Measurements from ENCODE around the gene NTRK3.

Gene NTRK3

GRCh38 chr15:88256279-88257230 is at the start of gene NTRK3:
TSS of gene NTRK3 (minus strand) at chr15:88256739. CDS start at chr15:88256153, 586 bp downstream.
- peak; percentile 69 for DNase-seq (ENCODE audit: low spot score)

- DNase-seq (ENCODE audit: low spot score): peak; percentile 46
Measured at GRCh38 chr15:88303395-88303794, 46.9 kb upstream of the NTRK3 start.

DNA sequence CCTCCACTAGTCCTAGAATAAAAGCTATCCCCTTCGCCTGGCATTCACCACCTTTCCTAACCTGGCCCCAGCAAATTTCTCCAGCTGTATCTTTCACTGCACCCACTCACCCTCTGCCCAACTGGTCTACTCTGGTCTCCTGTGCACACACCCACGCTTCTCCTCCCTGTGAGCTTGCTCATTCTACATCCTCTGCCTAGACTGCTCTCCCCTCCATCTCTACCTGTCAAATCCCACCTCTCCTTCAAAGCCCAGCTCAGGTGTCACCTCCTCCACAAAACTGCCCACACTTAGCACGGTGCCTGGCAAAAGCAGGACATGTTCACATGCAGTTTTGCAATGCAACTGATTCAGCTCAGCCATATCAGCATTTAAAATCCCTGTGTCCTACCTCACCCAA is 45.8 kb upstream of the NTRK3 start:
- DNase-seq (ENCODE audit: low spot score): peak; percentile 12

GRCh38 chr15:88301311-88301710 is 44.8 kb upstream of the NTRK3 start:
- DNase-seq (ENCODE audit: low spot score): peak; percentile 54

DNA sequence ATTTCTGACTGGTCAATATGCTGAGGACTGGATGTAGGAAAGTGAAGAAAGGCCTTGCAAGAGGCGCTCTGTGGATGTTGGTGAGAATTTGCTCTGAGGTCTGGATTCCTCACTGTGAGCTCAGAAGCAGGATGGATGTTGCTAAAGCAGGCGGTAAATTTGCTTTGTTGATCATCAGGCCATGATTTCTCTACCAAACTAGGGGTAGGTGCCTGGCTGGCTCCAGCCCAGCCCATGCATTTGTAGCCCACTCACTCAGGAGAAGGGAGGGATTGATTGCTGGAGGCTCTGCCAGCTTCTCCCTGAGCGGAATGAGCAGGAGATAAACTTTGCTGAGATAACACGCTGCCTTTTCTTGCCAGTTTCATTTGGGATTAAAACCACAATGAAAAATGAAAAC is 44.3 kb upstream of the NTRK3 start:
- no peak for DNase-seq (ENCODE audit: low spot score)

- DNase-seq (ENCODE audit: low spot score): peak; percentile 79
Measured at GRCh38 chr15:88300089-88300488, 43.5 kb upstream of the NTRK3 start.

DNA sequence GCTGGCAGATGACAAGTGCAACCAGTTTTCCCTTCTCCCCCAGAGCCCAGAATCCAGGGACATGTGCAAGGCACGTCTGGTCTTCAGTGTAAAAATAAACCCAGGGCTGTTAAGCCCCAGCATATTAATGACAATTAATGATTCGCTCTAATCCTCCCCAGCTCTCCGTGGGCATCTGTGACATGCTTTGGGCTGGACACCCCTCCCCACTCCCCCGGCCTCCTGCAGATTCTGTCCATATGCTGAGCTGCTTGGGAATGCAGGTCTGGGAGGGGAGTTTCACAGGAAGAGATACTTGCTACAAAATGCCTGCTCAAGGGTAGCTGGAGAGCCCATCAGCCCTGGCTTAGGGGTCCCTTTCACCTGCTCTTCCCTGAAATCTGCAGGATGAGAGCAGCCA is 43.0 kb upstream of the NTRK3 start:
- DNase-seq (ENCODE audit: low spot score): peak; percentile 89

DNA sequence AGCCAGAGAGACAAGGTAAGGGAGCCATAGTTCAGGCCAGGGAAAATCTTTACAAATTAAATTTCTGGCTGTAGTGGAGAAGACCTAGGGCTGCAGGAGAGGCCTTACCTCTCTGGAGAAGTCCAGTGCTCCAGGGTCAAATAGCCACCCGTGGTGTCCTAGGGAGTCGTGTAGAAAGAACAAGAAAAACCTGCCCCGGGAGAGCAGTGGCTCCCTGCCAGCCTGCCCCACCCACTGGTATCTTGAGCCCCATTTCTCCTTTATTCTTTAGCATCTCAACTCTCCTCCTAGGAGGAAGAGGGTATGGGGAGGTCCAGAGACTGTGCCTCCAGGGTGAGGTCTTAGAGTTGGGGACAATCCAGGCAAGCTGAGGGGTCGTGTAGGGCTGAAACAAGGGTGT is 32.1 kb upstream of the NTRK3 start:
- DNase-seq (ENCODE audit: low spot score): no peak

DNA sequence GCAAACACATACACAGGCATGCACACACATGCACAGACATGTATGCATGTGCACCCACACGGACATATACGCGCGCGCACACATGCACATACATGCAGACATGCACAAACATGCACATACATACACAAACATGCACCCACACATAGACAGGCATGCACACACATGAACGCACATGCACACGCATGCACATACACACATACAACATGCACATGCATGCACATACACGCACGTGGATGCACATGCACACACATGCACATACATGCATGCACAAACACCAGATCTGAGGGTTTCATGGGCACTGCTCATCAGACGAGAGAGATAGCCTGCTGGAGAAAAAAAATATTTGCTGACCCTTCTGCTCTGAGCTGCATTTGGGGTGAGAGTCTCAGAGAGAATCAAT is 31.7 kb upstream of the NTRK3 start:
- no peak for DNase-seq (ENCODE audit: low spot score)

- no peak for DNase-seq (ENCODE audit: low spot score)
Measured at GRCh38 chr15:88284318-88284998, 27.9 kb upstream of the NTRK3 start.

DNA sequence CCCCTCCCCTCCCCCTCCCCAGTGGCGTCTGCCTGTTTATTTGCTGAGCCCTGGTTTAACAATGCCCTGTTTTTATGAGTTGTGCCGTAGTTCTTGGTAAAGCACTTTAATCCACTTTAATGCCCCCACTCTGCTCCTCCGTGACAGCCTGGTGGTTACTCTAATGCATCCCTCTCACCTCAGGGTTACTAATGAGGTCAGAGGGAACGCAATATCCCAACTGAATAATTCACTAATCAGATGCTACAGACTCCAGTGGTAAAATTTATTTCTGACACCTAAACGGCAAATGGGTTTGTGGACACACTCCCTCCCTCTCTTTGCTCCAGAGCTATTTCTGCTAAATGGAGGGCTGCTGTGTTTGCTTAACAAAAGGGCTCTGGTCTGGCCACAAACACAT is 26.1 kb upstream of the NTRK3 start:
- no peak for DNase-seq (ENCODE audit: low spot score)

- no peak for DNase-seq (ENCODE audit: low spot score)
Measured at GRCh38 chr15:88276821-88277410, 20.4 kb upstream of the NTRK3 start.

- DNase-seq (ENCODE audit: low spot score): no peak
Measured at GRCh38 chr15:88275804-88276203, 19.3 kb upstream of the NTRK3 start.

DNA sequence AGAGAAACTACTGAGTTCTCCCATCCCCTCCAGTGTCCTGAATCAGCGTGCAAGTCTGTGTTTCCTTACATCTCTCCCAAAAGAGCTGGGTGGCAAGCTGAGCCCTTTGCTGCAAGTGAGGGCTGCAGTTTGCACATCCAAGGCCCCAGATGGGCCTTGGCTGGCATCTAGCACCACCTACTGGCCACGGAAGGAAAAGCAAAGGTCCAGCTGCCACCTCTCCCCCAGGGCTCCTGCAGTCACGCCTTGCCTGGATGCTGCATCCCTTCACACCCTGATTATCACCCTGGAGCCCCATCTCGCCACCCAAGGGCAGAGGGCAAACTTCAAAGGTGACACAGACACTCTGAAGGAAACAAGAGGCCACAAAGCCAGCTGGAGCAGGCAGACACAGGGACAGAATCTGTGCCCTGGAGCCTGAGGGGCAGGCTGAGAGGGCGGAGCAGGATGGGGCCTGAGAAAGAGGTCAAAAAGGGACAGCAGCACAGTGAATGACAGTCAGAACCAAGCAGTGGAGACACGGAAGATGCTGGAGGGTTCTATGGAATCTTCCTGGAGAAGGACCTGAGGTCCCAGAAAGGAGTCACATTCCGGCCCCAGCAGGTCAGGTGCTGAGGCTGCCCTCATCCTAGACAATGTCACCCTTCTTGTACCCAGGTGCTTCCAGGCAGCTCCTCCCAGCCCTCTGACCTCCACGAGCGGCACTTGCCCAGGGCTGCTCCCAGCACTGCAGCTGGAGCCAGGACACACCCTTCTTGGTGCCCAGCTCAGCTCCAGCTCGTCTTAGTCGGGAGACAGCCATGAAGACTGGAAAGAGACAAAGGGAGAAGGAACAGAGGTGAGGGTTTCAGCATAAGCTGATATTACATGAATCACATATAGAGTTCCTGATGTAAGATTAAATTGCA is 18.3 kb upstream of the NTRK3 start:
- DNase-seq (ENCODE audit: low spot score): peak; percentile 84

DNA sequence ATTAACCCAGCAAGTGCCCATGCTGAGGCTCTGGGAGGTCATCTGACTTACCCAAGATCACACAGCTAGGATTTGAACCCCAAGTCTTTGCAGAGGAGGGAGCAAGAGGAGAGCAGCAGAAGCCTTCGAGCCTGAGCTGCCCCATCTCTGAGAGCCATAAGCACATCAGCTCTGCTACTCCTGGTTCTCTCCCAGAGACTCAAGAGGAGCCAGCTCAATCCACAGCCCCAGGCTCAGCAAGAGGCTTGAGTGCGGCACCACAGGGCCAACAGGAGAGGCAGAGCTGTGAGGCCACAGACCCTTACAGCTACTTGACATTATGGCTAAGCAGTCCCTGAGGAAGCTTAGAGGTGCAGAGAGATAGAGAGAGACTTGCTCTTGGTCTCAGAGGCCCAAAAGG is 15.9 kb upstream of the NTRK3 start:
- DNase-seq (ENCODE audit: low spot score): no peak

DNA sequence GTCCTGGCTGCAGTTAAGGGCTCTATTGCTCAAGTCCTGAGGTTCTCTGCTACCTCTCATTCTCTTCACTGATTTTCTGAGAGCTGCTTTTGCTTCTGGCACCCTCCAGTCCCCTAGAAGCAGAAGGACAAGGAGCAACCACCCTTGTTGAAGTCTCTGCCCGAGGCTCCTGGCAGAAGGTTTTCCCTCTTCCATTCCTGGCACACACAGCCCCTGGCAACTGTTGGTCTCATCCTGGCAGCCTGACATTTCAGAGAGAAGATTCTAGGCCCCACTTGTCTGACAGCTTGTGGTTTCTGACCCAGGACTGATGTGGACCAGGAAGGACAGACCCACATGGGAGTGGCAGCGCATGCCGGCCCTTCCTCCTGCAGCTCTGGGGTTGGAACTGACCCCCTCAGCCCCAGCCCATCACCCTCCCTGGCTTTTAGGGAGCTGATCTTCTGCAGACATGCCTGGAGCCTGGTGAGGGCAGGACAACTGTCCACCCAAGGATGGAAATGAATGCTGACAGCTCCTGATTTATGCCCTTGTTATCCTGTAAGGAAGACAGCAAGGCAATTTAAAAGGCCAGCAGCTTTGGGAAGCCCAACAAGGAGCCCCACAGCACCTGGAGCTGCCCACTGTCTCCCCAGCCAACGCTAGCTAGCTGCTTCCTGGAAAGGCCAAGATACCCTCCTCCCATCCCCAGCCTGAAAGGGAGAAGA is 13.0 kb upstream of the NTRK3 start:
- peak; percentile 83 for DNase-seq (ENCODE audit: low spot score)

DNA sequence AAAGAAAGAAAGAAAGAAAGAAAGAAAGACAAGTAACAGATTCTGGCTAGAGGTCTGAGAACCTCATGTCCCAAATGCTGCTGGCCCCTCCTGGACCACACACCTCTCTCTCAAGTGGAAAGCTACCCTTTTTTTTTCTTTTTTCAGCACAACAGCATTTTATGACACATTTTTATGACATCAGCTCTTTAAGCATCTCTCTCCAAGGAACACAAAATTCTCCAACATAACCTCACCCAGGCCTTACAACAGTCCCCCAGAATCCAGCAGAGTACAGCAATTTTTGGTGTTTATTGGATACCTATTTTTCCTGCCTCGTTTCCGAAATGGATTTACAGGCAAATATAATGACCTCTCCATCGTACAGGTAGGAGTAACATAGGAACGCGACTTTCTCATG is 11.2 kb upstream of the NTRK3 start:
- no peak for DNase-seq (ENCODE audit: low spot score)

DNA sequence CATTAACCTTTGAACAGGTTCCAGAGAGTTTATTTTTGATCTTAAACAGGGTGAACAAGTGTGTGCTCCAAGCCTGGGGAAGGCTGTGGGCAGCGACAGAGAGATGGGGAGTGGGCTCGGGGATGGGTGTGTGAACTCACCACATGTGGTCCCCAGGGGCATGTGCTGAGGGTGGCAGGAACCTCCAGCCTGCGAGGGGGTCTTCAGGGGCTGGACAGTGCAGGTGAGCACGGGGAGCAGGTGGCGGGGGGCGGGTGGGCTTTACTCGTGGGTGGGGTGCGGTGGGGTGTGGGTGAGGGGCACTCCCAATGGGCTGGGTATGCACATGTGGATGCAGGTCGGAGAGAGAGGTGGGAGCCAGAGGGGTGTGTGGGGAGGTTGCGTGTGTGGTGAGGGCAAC is 9.6 kb upstream of the NTRK3 start:
- no peak for DNase-seq (ENCODE audit: low spot score)

DNA sequence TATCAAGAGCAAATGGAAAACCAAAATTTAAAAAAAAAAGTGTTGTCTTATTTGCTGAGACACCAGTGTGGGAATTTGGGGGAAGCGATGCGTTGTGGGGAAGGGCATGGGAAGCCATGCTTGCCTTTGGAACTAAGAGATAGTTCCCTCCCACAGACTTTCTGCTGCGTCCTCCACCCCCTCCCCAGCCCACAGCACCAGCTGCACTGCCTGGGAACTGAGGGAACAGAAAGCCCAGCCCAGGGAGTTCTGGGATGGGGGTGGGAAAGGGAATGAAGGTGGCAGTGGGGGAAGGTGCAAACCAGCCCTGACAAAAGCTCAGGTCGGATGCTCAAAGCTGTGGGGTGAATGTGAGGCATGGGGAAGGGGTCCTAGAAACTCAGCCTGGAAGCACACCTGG is 8.1 kb upstream of the NTRK3 start:
- DNase-seq (ENCODE audit: low spot score): no peak

DNA sequence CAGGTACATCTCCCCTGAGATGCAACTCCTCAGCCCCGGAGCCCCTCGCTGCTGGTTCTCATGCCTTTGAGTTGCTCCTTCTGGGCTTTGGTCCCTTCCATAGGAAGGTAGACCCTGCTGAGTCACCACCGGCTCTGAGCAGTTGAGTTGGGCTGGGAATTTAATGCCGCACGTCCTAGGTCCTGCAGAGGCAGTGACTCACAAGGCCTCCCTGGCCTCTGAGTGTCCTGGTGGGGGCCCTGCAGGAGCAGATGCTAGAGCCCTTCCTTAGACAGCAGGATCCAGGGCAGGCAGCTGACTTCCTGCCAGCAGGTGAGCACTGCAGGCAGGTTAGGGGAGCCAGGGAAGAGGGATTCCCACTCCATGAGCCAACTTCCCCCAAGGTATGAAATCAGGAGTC is 5.5 kb upstream of the NTRK3 start:
- DNase-seq (ENCODE audit: low spot score): no peak

- peak; percentile 84 for DNase-seq (ENCODE audit: low spot score)
Measured at GRCh38 chr15:88258093-88258641, 1.6 kb upstream of the NTRK3 start.

Data from cerebellar cortex (tissue), 1 donor.